Upper lobe of left lung (tissue), 6 donors: Measurements from ENCODE around the gene B3GALT6. TPM values are rescaled to one million over a fixed set of nuclear protein-coding genes. Genes with fewer than 3 reads are reported as not detected.

Experiments
- ATAC-seq, 2 donors: fragments of 200-7000 bp; cut with Tn5 transposase; one replicate each; pipeline ENCODE4 v1.9.1; 2022; ENCODE audit warnings: mild to moderate bottlenecking in 2 of 2, moderate library complexity in 2 of 2; ENCODE audit not compliant: low FRiP score in 2 of 2
- DNase-seq, 2 donors: peaks; one replicate each; pipeline ENCODE4 v3.0.0-alpha.2; 2019 to 2020
- H3K27ac ChIP-seq, 4 donors: fragments of 200-600 bp; sonication (generic); one replicate each; pipeline ENCODE4 v1.5.1; 2016 to 2019
- H3K27me3 ChIP-seq, 4 donors: fragments of 200-600 bp; sonication (generic); one replicate each; pipeline ENCODE4 v1.5.1; 2017 to 2019
- H3K36me3 ChIP-seq, 4 donors: fragments of 200-600 bp; sonication (generic); one replicate each; pipeline ENCODE4 v1.5.1; 2016 to 2019
- H3K4me1 ChIP-seq, 4 donors: fragments of 200-600 bp; sonication (generic); one replicate each; pipeline ENCODE4 v1.5.1; 2018 to 2019
- H3K4me3 ChIP-seq, 4 donors: fragments of 200-600 bp; sonication (generic); one replicate each; pipeline ENCODE4 v1.5.1; 2017 to 2019; ENCODE audit warnings: mild to moderate bottlenecking in 2 of 4, moderate library complexity in 1 of 4
- H3K9me3 ChIP-seq, 4 donors: fragments of 200-600 bp; sonication (generic); one replicate each; pipeline ENCODE4 v1.5.1; 2018 to 2019
- CTCF ChIP-seq, 6 experiments: fragments of 450-650 bp in 4 of 6; fragments of 200-600 bp in 2 of 6; sonication (generic) in 2 of 6; IDR thresholded peaks; one replicate each; pipeline ENCODE4 v1.5.1; 2016 to 2019; ENCODE audit warnings: antibody characterized with exemption in 6 of 6
- EP300 ChIP-seq, 4 donors: sonication (generic); formaldehyde crosslinking; IDR thresholded peaks; one replicate each; pipeline ENCODE4 v1.5.1; 2017; ENCODE audit warnings: antibody characterized with exemption in 4 of 4, control low read depth in 2 of 4
- POLR2A ChIP-seq, 4 donors: fragments of 450-650 bp; IDR thresholded peaks; one replicate each; pipeline ENCODE4 v1.5.1; 2016 to 2017; ENCODE audit warnings: antibody characterized with exemption in 4 of 4, mild to moderate bottlenecking in 2 of 4
- POLR2AphosphoS5 ChIP-seq, 2 donors: sonication (generic); formaldehyde crosslinking; IDR thresholded peaks; one replicate each; pipeline ENCODE4 v1.5.1; 2017; ENCODE audit warnings: antibody characterized with exemption in 2 of 2
- WGBS, 2 donors: methylation state at CpG; one replicate each; pipeline ENCODE4 v1.1.5; 2017 to 2018; 5-methylcytosine and 5-hydroxymethylcytosine counted together
- total RNA-seq, 6 donors: library from RNA; depleted of rRNA in 4 of 6; stranded (reverse); fragments of >200 nt in 4 of 6; gene quantifications; one replicate each; pipeline versions ENCODE4 v1.1.0 to v1.2.1, GENCODE V29; 2016 to 2021
- donor health status: DM: no; HTN: no; CAD: no; lungs with moderate emphysema.
- donor health status: DM: no; HTN: yes; CAD: no; lungs with severe emphysema.

The B3GALT6 gene
- total RNA-seq, 6 donors from 2014 or later, result 15.2 to 31.3 (median 19.9) TPM

- no peaks in the 10 kb centered on the region for H3K27me3 ChIP-seq
- H3K4me1 ChIP-seq, result peaks cover 0 to 22% (median 2%) of the 10 kb centered on the region in 4 donors
- 97 to 99% methylated on average over 16 to 17 of the region's 17 CpGs for WGBS, 2 donors
- TF ChIP-seq POLR2AphosphoS5 (IDR thresholded peaks at IDR 0.05) (no peak), CTCF (IDR thresholded peaks at IDR 0.05) (no peak), EP300 (IDR thresholded peaks at IDR 0.05) (no peak), POLR2A (IDR thresholded peaks at IDR 0.05) (no peak)
- no peak for ATAC-seq
- H3K9me3 ChIP-seq, result no peaks in the 10 kb centered on the region
- no peak overlapping the region for H3K4me3 ChIP-seq
- peaks cover 19 to 84% (median 59%) of the 10 kb centered on the region in 4 donors for H3K36me3 ChIP-seq
- H3K27ac ChIP-seq, result no peak overlapping the region
- no peak for DNase-seq
Measured at GRCh38 chr1:1262071-1262470, 30.0 kb downstream of the B3GALT6 start.

GRCh38 chr1:1262758-1263157 is 30.7 kb downstream of the B3GALT6 start:
- Histone ChIP-seq H3K9me3 (no peaks in the 10 kb centered on the region), H3K4me3 (no peak overlapping the region), H3K27ac (no peak overlapping the region), H3K4me1 (peaks cover 0 to 22% (median 2%) of the 10 kb centered on the region in 4 donors), H3K36me3 (peaks cover 22 to 90% (median 63%) of the 10 kb centered on the region in 4 donors), H3K27me3 (no peaks in the 10 kb centered on the region)
- 79 to 84% methylated on average over 4 to 8 of the region's 8 CpGs for WGBS, 2 donors
- TF ChIP-seq CTCF (IDR thresholded peaks at IDR 0.05) (no peak), POLR2A (IDR thresholded peaks at IDR 0.05) (no peak), POLR2AphosphoS5 (IDR thresholded peaks at IDR 0.05) (no peak), EP300 (IDR thresholded peaks at IDR 0.05) (no peak)
- ATAC-seq, result no peak
- DNase-seq, result no peak

- ATAC-seq (no peak), DNase-seq (no peak)
- no peak for TF ChIP-seq EP300 (IDR thresholded peaks at IDR 0.05)
- TF ChIP-seq POLR2A (IDR thresholded peaks at IDR 0.05), result no peak
- no peak for TF ChIP-seq CTCF (IDR thresholded peaks at IDR 0.05)
- TF ChIP-seq POLR2AphosphoS5 (IDR thresholded peaks at IDR 0.05), result no peak
- H3K27me3 ChIP-seq, result no peaks in the 10 kb centered on the region
- peak overlapping the region in 1 of 4 donors; percentile 26 for H3K27ac ChIP-seq
- 88 to 92% methylated on average over 9 of the region's 9 CpGs for WGBS, 2 donors
- H3K9me3 ChIP-seq, result no peaks in the 10 kb centered on the region
- no peak overlapping the region for H3K4me3 ChIP-seq
- peaks cover 0 to 15% (median 2%) of the 10 kb centered on the region in 4 donors for H3K4me1 ChIP-seq
- peaks cover 19 to 94% (median 59%) of the 10 kb centered on the region in 4 donors for H3K36me3 ChIP-seq
Measured at GRCh38 chr1:1264026-1264425, 32.0 kb downstream of the B3GALT6 start.

- Histone ChIP-seq H3K36me3 (peaks cover 17 to 86% (median 51%) of the 10 kb centered on the region in 4 donors), H3K27ac (no peak overlapping the region), H3K27me3 (no peaks in the 10 kb centered on the region), H3K9me3 (no peaks in the 10 kb centered on the region), H3K4me3 (no peak overlapping the region), H3K4me1 (peaks cover under 1 to 19% (median 3%) of the 10 kb centered on the region in 4 donors)
- 83 to 88% methylated on average over 9 to 10 of the region's 10 CpGs for WGBS, 2 donors
- ATAC-seq, result no peak
- TF ChIP-seq EP300 (IDR thresholded peaks at IDR 0.05), result no peak
- DNase-seq, result no peak
Measured at GRCh38 chr1:1264868-1265272, 32.8 kb downstream of the B3GALT6 start.

GRCh38 chr1:1267488-1268283 is 35.6 kb downstream of the B3GALT6 start:
- peaks cover 12 to 60% (median 33%) of the 10 kb centered on the region in 4 donors for H3K36me3 ChIP-seq

More at GRCh38 chr1:1267488-1268283, 35.6 kb downstream of the B3GALT6 start:
- Histone ChIP-seq H3K27ac (no peak overlapping the region), H3K9me3 (no peaks in the 10 kb centered on the region), H3K27me3 (no peaks in the 10 kb centered on the region), H3K4me1 (peaks cover 27 to 33% (median 29%) of the 10 kb centered on the region in 4 donors), H3K4me3 (no peak overlapping the region)
- ATAC-seq, result no peak
- TF ChIP-seq EP300 (IDR thresholded peaks at IDR 0.05), result no peak
- TF ChIP-seq CTCF (IDR thresholded peaks at IDR 0.05), result no peak
- no peak for TF ChIP-seq POLR2A (IDR thresholded peaks at IDR 0.05)
- no peak for TF ChIP-seq POLR2AphosphoS5 (IDR thresholded peaks at IDR 0.05)
- WGBS, 2 donors, result 94 to 95% methylated on average over 33 to 35 of the region's 39 CpGs
- peak in 1 of 2 donors; percentile 73 for DNase-seq
